Hepatocyte (in vitro differentiated cells): ENCODE results near the gene FOXL2NB. TPM values are rescaled to one million over a fixed set of nuclear protein-coding genes. Genes with fewer than 3 reads are reported as not detected.

Experiments used
- DNase-seq: peaks from one replicate; pipeline ENCODE4 v3.0.0-alpha.2; 2016; ENCODE audit warnings: low spot score
- H2AFZ ChIP-seq: fragments of 200-600 bp; sonication (generic); 2 replicates; pipeline ENCODE4 v1.6.0; 2016; ENCODE audit warnings: antibody characterized with exemption, mild to moderate bottlenecking
- H3K27ac ChIP-seq: fragments of 200-600 bp; sonication (generic); 2 replicates; pipeline ENCODE4 v1.5.1; 2016; ENCODE audit warnings: mild to moderate bottlenecking
- H3K27me3 ChIP-seq: fragments of 200-600 bp; sonication (generic); 2 replicates; pipeline ENCODE4 v1.6.1; 2016
- H3K36me3 ChIP-seq: fragments of 200-600 bp; sonication (generic); replicated peaks from 2 replicates; pipeline ENCODE4 v1.5.1; 2016; ENCODE audit warnings: low read depth; ENCODE audit not compliant: insufficient read depth
- H3K4me1 ChIP-seq: fragments of 200-600 bp; sonication (generic); 2 replicates; pipeline ENCODE4 v1.5.1; 2016; ENCODE audit warnings: mild to moderate bottlenecking, moderate library complexity; ENCODE audit not compliant: insufficient read depth
- H3K4me2 ChIP-seq: fragments of 200-600 bp; sonication (generic); 2 replicates; pipeline ENCODE4 v1.6.0; 2016
- H3K4me3 ChIP-seq: fragments of 200-600 bp; sonication (generic); 2 replicates; pipeline ENCODE4 v1.5.1; 2016; ENCODE audit warnings: mild to moderate bottlenecking
- H3K79me2 ChIP-seq: fragments of 200-600 bp; sonication (generic); 2 replicates; pipeline ENCODE4 v1.6.0; 2017; ENCODE audit warnings: mild to moderate bottlenecking
- H3K9me2 ChIP-seq: fragments of 200-600 bp; sonication (generic); replicated peaks from 2 replicates; pipeline ENCODE4 v1.6.0; 2017; ENCODE audit warnings: mild to moderate bottlenecking; ENCODE audit not compliant: insufficient read depth
- H3K9me3 ChIP-seq: fragments of 200-600 bp; sonication (generic); 2 replicates; pipeline ENCODE4 v1.5.1; 2016; ENCODE audit warnings: low read depth, mild to moderate bottlenecking
- H4K20me1 ChIP-seq: fragments of 200-600 bp; sonication (generic); 2 replicates; pipeline ENCODE4 v1.6.0; 2016; ENCODE audit warnings: mild to moderate bottlenecking; ENCODE audit not compliant: insufficient read depth, poor library complexity, severe bottlenecking
- EZH2 ChIP-seq: fragments of 200-600 bp; sonication (generic); IDR thresholded peaks from 2 replicates; pipeline ENCODE4 v1.6.1; 2016; ENCODE audit warnings: antibody characterized with exemption, mild to moderate bottlenecking, borderline replicate concordance
- EZH2phosphoT487 ChIP-seq: fragments of 200-600 bp; sonication (generic); IDR thresholded peaks from one replicate; pipeline ENCODE4 v1.6.1; 2018; ENCODE audit warnings: antibody characterized with exemption, mild to moderate bottlenecking, low read depth, moderate library complexity; ENCODE audit not compliant: unreplicated experiment, severe bottlenecking
- WGBS: methylation state at CpG from one replicate; pipeline ENCODE4 v1.1.6; 2016; ENCODE audit warnings: low lambda C conversion rate; ENCODE audit errors: missing lambda C conversion rate; 5-methylcytosine and 5-hydroxymethylcytosine counted together
- polyA plus RNA-seq: library from polyadenylated mRNA; unstranded; fragments of >200 nt; fragmentation: Nextera tagmentation; extraction: Ambion mirVana; gene quantifications from 2 replicates; pipeline ENCODE4 v1.2.1, GENCODE V29; 2016
- total RNA-seq: library from RNA; depleted of rRNA; stranded (reverse); fragments of >200 nt; gene quantifications from 2 replicates; pipeline ENCODE4 v1.2.3, GENCODE V29; 2014
- TF ChIP-seq, protein P1 (sequence below): fragments of 200-600 bp; sonication (generic); IDR thresholded peaks from 2 replicates; pipeline ENCODE4 v1.5.1; 2016; ENCODE audit warnings: antibody characterized with exemption, mild to moderate bottlenecking; ENCODE audit not compliant: poor library complexity

The FOXL2NB gene
- total and polyA plus RNA-seq, 2 experiments from 2014 or later: not detected

DNA sequence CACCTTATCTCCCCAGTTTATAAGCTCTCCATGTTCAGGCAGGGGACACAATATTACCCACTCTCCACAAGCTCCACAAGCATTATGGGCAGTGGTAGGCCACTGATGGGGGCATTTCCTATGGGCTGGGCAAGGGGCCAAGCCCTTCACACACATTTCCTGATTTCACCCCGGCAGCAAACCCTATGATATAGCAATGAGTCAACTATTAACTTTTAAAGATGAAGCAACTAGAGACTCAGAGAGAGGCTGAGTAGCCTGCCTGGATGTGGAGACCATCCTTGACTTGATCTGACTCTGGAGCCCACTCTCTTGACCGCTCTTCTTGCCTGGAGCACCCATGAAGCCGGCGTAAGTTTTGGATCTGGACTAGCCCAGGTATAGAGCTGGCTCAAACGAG is 27.4 kb downstream of the FOXL2NB start:
- no peaks in the 10 kb centered on the region for H3K79me2 ChIP-seq
- TF ChIP-seq EZH2phosphoT487 (no peak), EZH2 (no peak)
- TF ChIP-seq, protein P1, sequence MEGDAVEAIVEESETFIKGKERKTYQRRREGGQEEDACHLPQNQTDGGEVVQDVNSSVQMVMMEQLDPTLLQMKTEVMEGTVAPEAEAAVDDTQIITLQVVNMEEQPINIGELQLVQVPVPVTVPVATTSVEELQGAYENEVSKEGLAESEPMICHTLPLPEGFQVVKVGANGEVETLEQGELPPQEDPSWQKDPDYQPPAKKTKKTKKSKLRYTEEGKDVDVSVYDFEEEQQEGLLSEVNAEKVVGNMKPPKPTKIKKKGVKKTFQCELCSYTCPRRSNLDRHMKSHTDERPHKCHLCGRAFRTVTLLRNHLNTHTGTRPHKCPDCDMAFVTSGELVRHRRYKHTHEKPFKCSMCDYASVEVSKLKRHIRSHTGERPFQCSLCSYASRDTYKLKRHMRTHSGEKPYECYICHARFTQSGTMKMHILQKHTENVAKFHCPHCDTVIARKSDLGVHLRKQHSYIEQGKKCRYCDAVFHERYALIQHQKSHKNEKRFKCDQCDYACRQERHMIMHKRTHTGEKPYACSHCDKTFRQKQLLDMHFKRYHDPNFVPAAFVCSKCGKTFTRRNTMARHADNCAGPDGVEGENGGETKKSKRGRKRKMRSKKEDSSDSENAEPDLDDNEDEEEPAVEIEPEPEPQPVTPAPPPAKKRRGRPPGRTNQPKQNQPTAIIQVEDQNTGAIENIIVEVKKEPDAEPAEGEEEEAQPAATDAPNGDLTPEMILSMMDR: no peak
- H3K4me2 ChIP-seq: no peak overlapping the region
- no peaks in the 10 kb centered on the region for H3K9me3 ChIP-seq
- H4K20me1 ChIP-seq: no peaks in the 10 kb centered on the region
- peaks cover 4% of the 10 kb centered on the region for H3K27me3 ChIP-seq
- no peak overlapping the region for H2AFZ ChIP-seq
- no peak overlapping the region for H3K4me3 ChIP-seq
- DNase-seq: no peak
- H3K9me2 ChIP-seq: no peaks in the 10 kb centered on the region
- H3K36me3 ChIP-seq: no peaks in the 10 kb centered on the region
- H3K4me1 ChIP-seq: no peaks in the 10 kb centered on the region
- 88% methylated on average over 5 of the region's 5 CpGs for WGBS
- no peak overlapping the region for H3K27ac ChIP-seq

- Histone ChIP-seq H3K27ac (no peak overlapping the region), H3K36me3 (no peaks in the 10 kb centered on the region), H3K9me3 (no peaks in the 10 kb centered on the region), H3K27me3 (peaks cover 4% of the 10 kb centered on the region), H3K4me3 (no peak overlapping the region), H3K4me1 (no peaks in the 10 kb centered on the region), H3K79me2 (no peaks in the 10 kb centered on the region), H4K20me1 (no peaks in the 10 kb centered on the region), H3K9me2 (no peaks in the 10 kb centered on the region), H3K4me2 (no peak overlapping the region), H2AFZ (no peak overlapping the region)
- 86% methylated on average over 8 of the region's 8 CpGs for WGBS
- no peak for DNase-seq
- TF ChIP-seq EZH2 (no peak), EZH2phosphoT487 (no peak)
- TF ChIP-seq, protein P1: no peak
Measured at GRCh38 chr3:138975351-138975750, 28.3 kb downstream of the FOXL2NB start.

- TF ChIP-seq EZH2phosphoT487 (no peak), EZH2 (no peak)
- TF ChIP-seq, protein P1: no peak
- no peak overlapping the region for H3K4me3 ChIP-seq
- peaks cover 3% of the 10 kb centered on the region for H3K27me3 ChIP-seq
- H3K9me2 ChIP-seq: no peaks in the 10 kb centered on the region
- no peaks in the 10 kb centered on the region for H3K36me3 ChIP-seq
- H3K27ac ChIP-seq: no peak overlapping the region
- no peaks in the 10 kb centered on the region for H3K4me1 ChIP-seq
- no peak overlapping the region for H2AFZ ChIP-seq
- H3K9me3 ChIP-seq: no peaks in the 10 kb centered on the region
- H3K4me2 ChIP-seq: no peak overlapping the region
- no peaks in the 10 kb centered on the region for H3K79me2 ChIP-seq
- DNase-seq: no peak
- H4K20me1 ChIP-seq: no peaks in the 10 kb centered on the region
Measured at GRCh38 chr3:138976047-138976446, 29.0 kb downstream of the FOXL2NB start.

- Histone ChIP-seq H3K36me3 (no peaks in the 10 kb centered on the region), H3K79me2 (no peaks in the 10 kb centered on the region), H2AFZ (no peak overlapping the region), H4K20me1 (no peaks in the 10 kb centered on the region), H3K4me1 (no peaks in the 10 kb centered on the region), H3K27me3 (no peaks in the 10 kb centered on the region), H3K4me2 (no peak overlapping the region), H3K9me3 (no peaks in the 10 kb centered on the region), H3K9me2 (no peaks in the 10 kb centered on the region), H3K4me3 (no peak overlapping the region), H3K27ac (no peak overlapping the region)
- WGBS: 48% methylated on average over 3 of the region's 3 CpGs
- no peak for TF ChIP-seq EZH2
- no peak for DNase-seq
Measured at GRCh38 chr3:138984816-138985215, 37.8 kb downstream of the FOXL2NB start.
